Left cardiac atrium (tissue), 4 donors: Measurements from ENCODE around the gene SLC39A5. TPM values are rescaled to one million over a fixed set of nuclear protein-coding genes. Genes with fewer than 3 reads are reported as not detected.
"Not testable (repeated sequence)": the region's sequence is repeated elsewhere in the genome, so short reads cannot be mapped to it uniquely, and the experiment has no call there.

ENCODE experiments used
- ATAC-seq, 2 donors: fragments of 200-7000 bp; cut with Tn5 transposase; one replicate each; pipeline ENCODE4 v1.9.1; 2020; ENCODE audit warnings: mild to moderate bottlenecking in 2 of 2, moderate library complexity in 2 of 2
- DNase-seq: peaks from one replicate; pipeline ENCODE4 v3.0.0-alpha.2; 2020
- intact Hi-C, 2 donors: fragments of 100-400 bp; cut with DNase I; formaldehyde crosslinking; loops; one replicate each; pipeline versions ENCODE4 v1.14.1 to v1.15.1; 2022 to 2023
- total RNA-seq, 2 donors: library from RNA; stranded (reverse); fragmentation: NEBNext Ultra II Directional; extraction: Animal tissue kit (Norgen Biotek cat#: 25700); gene quantifications; one replicate each; pipeline ENCODE4 v1.2.1, GENCODE V29; 2021
- donor health status: DM: no; HTN: yes; CAD: no.
- donor health status: DM: no; HTN: yes; CAD: no; lungs with severe emphysema.
- donor health status: DM: yes; HTN: yes; CAD: no.
- donor health status: Dilated cardiomyopathy.

Gene SLC39A5
- total RNA-seq, 2 donors from 2014 or later, result not detected

DNA sequence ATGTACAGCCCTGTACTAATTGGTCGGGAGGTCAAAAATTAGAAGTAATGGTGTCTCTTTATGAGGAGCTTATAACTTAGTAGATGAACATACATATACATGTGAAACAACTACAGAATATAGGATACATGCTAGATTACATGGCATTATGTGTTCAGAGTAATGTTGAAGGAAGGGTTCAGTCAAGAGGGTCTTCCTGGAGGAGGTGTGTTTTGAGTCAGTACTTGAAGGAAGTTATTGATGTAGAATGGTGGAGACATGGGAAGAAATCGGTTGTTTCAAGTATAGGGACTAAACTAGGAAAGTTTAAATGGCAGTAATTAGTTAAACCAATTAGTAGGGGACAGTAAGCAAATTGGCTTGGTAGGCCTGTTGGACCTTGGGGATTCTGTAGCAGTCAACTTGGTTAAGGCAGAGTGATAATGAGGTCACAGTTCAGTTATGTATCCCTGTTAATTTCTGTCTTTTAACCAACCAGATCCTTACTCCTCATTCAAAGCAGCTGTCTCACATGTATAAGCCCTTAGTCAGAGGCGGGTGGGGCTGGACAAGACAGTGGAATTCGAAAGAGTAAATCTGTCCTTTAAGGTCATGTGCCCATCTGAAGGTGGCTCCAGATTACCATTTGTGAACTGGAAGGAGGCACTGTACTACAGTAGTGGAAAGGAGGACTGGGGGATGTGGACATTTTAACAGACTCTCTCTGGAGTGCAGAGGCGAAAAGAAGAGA, 31.8 kb downstream of the SLC39A5 start:
- intact Hi-C loops, result no loop called here

DNA sequence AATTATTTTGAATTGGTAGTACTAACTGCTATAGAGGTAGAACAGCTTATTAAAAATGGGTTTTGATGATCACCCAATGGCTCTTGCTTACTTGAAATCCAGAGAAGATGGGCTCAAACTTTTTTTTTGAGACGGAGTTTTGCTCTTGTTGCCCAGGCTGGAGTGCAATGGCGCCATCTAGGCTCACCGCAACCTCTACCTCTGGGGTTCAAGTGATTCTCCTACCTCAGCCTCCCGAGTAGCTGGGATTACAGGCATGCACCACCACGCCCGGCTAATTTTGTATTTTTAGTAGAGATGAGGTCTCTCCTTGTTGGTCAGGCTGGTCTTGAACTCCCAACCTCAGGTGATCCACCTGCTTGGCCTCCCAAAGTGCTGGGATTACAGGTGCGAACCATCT, 33.1 kb downstream of the SLC39A5 start:
- ATAC-seq, DNase-seq, intact Hi-C loops: not testable (repeated sequence)

More for the DNA sequence above, 31.8 kb downstream of the SLC39A5 start:
- no peak for DNase-seq
- ATAC-seq, result no peak

- DNase-seq, ATAC-seq, intact Hi-C loops: not testable (repeated sequence)
These were observed 36.3 kb downstream of the SLC39A5 start for GRCh38 chr12:56266068-56266692.

- intact Hi-C loops, result no loop called here
- ATAC-seq (peak; percentile 96 to 97), DNase-seq (peak; percentile 92)
These were observed 37.0 kb downstream of the SLC39A5 start, which contains the start of gene COQ10A for GRCh38 chr12:56266693-56267442. Gene COQ10A, plus strand, starts transcription at chr12:56266942. Its CDS starts 177 bp downstream, at chr12:56267119.

- intact Hi-C loops, result no loop called here
- DNase-seq, result no peak
- peak; percentile 19 to 25 for ATAC-seq
These were observed 37.7 kb downstream of the SLC39A5 start for GRCh38 chr12:56267443-56268071.

DNA sequence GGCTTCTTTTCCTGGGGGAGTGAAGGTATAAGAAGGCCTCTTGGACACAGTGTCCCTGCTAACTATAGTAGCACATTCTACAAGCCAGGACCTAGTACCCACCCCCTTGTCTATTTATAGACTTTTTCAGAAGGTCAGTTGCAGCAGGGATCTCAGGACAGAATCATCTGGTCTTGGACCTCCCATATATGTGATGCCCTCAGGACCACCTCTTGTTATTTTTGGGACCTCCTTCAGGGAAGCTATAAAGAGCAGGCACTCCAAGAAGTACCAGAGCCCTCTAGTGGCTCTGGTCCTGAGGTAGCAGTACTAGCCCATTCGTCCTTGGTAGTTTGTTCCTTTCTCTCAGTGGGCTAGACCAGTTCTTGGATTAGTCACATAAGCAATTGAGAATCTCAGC, 41.2 kb downstream of the SLC39A5 start:
- intact Hi-C loops, result no loop called here
- ATAC-seq (peak; percentile 11 to 14), DNase-seq (no peak)

GRCh38 chr12:56272468-56272867, 42.6 kb downstream of the SLC39A5 start:
- DNase-seq, ATAC-seq, intact Hi-C loops: not testable (repeated sequence)

GRCh38 chr12:56274299-56274698, 44.4 kb downstream of the SLC39A5 start:
- intact Hi-C loops, result no loop called here
- ATAC-seq (no peak), DNase-seq (no peak)

DNA sequence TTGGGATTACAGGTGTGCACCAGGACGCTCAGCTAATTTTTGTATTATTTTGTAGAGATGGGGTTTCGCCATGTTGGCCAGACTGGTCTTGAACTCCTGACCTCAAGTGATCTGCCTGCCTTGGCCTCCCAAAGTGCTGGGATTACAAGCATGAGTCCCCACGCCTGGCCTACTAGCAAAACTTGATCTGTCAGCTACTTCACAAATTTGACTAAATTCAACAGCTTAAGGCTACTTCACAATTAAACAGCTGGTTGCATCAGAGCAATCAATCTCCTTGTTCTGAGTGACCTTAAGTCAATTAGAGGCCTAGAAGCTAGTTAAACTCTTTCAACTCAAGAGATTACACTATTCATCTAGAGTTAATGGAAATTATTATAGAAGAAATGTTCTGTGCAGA, 49.1 kb downstream of the SLC39A5 start:
- ATAC-seq (no peak), DNase-seq (no peak)
- intact Hi-C loops, result no loop called here

DNA sequence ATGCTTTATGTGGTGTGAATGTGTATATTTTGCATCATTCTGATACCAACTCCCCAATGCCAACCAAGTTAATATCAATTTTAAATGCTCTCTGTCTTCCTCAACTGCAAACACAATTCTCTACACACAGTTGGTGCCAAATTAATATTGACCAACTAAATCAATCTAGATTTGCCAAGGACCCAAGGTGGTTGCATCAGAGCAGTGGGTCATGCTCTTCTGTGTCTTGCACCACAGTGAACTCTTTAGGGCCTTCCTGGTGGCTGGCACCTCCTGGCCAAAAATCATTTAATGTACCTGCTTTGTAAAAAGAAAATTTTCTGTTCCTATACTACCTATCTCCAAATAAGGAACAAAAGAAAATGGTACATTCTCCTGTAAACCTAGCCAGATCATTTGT, 51.0 kb downstream of the SLC39A5 start:
- ATAC-seq, result no peak
- DNase-seq, result no peak
- intact Hi-C loops, result no loop called here

GRCh38 chr12:56282030-56282429, 52.2 kb downstream of the SLC39A5 start:
- intact Hi-C loops, result no loop called here
- no peak for ATAC-seq
- DNase-seq, result no peak

DNA sequence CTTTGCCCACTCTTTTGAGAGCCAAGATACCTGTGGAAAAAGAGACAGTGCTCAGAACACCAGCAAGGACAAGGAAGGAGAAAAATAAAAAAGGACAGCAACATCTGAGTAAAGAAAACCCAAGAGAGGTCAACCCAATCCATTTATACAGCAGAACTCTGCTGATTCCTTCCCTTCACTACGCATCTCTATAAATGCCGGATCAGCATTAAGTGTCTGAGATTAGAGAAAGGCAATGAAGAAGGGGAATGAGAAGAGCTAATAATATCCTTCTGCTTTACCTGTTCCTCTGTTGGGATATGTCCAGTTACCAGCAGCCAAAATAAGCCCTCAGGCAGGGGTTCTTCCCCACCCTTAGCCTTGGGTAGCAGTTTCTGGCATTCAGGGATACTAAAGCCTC, 52.7 kb downstream of the SLC39A5 start:
- intact Hi-C loops, result no loop called here
- DNase-seq (no peak), ATAC-seq (no peak)

GRCh38 chr12:56284263-56284662, 54.4 kb downstream of the SLC39A5 start:
- intact Hi-C loops, DNase-seq, ATAC-seq: not testable (repeated sequence)

DNA sequence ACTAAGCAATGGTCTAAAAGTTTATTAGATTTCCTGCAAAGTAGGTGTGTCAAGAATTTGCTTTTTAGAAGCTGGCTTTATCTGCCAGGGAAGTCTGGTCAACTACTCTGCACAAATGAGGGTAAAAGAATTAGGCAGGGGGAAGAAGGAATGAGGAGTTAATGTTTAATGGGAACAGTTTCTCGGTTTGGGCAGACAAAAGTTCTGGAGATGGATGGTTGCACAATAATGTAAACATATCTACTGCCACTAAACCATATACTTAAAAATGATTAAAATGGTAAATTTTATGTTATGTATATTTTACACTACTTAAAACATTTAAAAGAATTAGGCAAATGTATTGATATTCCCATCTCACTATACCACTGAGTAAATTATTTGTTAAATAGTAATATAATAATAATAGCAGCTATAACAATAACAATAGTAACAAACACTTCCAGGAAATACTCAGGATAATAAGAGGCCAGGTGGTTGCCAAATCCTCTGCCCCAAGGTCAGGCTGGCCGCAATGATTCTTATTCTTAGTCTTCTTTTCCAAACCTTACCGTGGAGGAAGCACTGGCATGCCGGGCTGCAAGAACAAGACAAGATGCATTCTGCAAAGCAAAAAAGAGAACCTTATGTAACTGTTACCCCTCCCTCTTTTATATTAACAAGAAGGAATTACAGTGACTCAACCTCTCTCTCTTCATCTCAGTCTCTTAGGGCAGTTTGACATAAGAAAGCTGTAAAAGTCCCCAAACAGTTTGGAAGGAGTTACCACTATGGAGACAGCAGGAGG, 56.4 kb downstream of the SLC39A5 start:
- ATAC-seq (no peak), DNase-seq (no peak)
- intact Hi-C loops, result no loop called here

Other genes starting within 250 kb of the SLC39A5 start
- gene SUOX, start 232.8 kb upstream of the SLC39A5 start, total RNA-seq, result 10 to 100 TPM; 20.3 to 29.8 TPM
- gene IKZF4, start 209.0 kb upstream of the SLC39A5 start, total RNA-seq, result 1 to 10 TPM; 6.2 to 6.7 TPM
- gene RPS26, start 188.1 kb upstream of the SLC39A5 start, total RNA-seq, result 10 to 100 TPM; 28.5 to 47.1 TPM
- gene ERBB3, start 149.9 kb upstream of the SLC39A5 start, total RNA-seq, result 1 to 10 TPM; 5.2 TPM
- gene PA2G4, start 125.5 kb upstream of the SLC39A5 start, total RNA-seq, result 10 to 100 TPM; 60.4 to 83.9 TPM
- gene RPL41, start 113.4 kb upstream of the SLC39A5 start, total RNA-seq, result 1,000 to 10,000 TPM; 2,192 to 2,337 TPM
- gene ZC3H10, start 111.8 kb upstream of the SLC39A5 start, total RNA-seq, result 1 to 10 TPM; 6.6 to 7.6 TPM
- gene ESYT1, start 101.8 kb upstream of the SLC39A5 start, total RNA-seq, result 10 to 100 TPM; 54.1 to 63.9 TPM
- 10 to 100 TPM; 40.5 to 42.5 TPM for gene MYL6B, start 77.5 kb upstream of the SLC39A5 start, total RNA-seq
- gene MYL6, start 71.7 kb upstream of the SLC39A5 start, total RNA-seq, result 1,000 to 10,000 TPM; 1,071 to 1,319 TPM
- gene SMARCC2, start 40.6 kb upstream of the SLC39A5 start, total RNA-seq, result 10 to 100 TPM; 65.2 to 68.5 TPM
- gene RNF41, start 8.1 kb upstream of the SLC39A5 start, total RNA-seq, result 10 to 100 TPM; 42.8 to 49.4 TPM
- 10 to 100 TPM; 19.4 to 21.7 TPM for gene NABP2, start 5.7 kb upstream of the SLC39A5 start, total RNA-seq
- gene ANKRD52, start 28.3 kb downstream of the SLC39A5 start, total RNA-seq, result 10 to 100 TPM; 20.3 to 24.1 TPM
- gene COQ10A, start 36.9 kb downstream of the SLC39A5 start, total RNA-seq, result 10 to 100 TPM; 76.2 to 98.3 TPM
- 100 to 1,000 TPM; 526 to 581 TPM for gene CS, start 70.3 kb downstream of the SLC39A5 start, total RNA-seq
- gene CNPY2, start 85.9 kb downstream of the SLC39A5 start, total RNA-seq, result 10 to 100 TPM; 54.1 to 60.7 TPM
- 10 to 100 TPM; 38.5 to 39.4 TPM for gene PAN2, start 103.9 kb downstream of the SLC39A5 start, total RNA-seq
- gene IL23A, start 108.8 kb downstream of the SLC39A5 start, total RNA-seq, result not detected
- gene STAT2, start 130.1 kb downstream of the SLC39A5 start, total RNA-seq, result 10 to 100 TPM; 52.2 to 68.1 TPM
- gene APOF, start 132.8 kb downstream of the SLC39A5 start, total RNA-seq, result not detected
- 1 to 10 TPM; 3.3 to 4.0 TPM for gene TIMELESS, start 219.4 kb downstream of the SLC39A5 start, total RNA-seq
- gene MIP, start 224.6 kb downstream of the SLC39A5 start, total RNA-seq, result under 1 TPM in 1 of 2 donors, not detected in 1; 0.50 TPM
- 1 to 10 TPM; 2.3 to 3.2 TPM for gene SPRYD4, start 238.5 kb downstream of the SLC39A5 start, total RNA-seq